Panc1 (cell line): ENCODE results near the gene ELOVL2. TPM values are rescaled to one million over a fixed set of nuclear protein-coding genes. Genes with fewer than 3 reads are reported as not detected.

Experiments used
- ATAC-seq: fragments of 200-7000 bp; cut with Tn5 transposase; 2 replicates; pipeline ENCODE4 v1.9.1; 2020; ENCODE audit warnings: mild to moderate bottlenecking, moderate library complexity
- BruUV-seq: library from RNA; stranded (reverse); fragments of 400-500 nt; replicated peaks from 2 replicates; lab custom pipeline; 2021; lab: Mats Ljungman, UMichigan
- CTCF ChIA-PET: fragments of 300-600 bp; sonication (Branson Sonifier 250); formaldehyde crosslinking; loops from one replicate; lab custom pipeline; 2022; ENCODE audit warnings: antibody characterized with exemption; lab: Charles Lee
- POLR2A ChIA-PET: fragments of 300-600 bp; sonication (Branson Sonifier 250); formaldehyde crosslinking; loops from one replicate; lab custom pipeline; 2022; ENCODE audit warnings: antibody characterized with exemption; lab: Charles Lee
- DNase-seq: peaks from one replicate; pipeline ENCODE4 v3.0.0-alpha.2; 2010; ENCODE audit warnings: low read depth, low spot score
- H3K27ac ChIP-seq: 2 replicates; pipeline ENCODE4 v1.5.1; 2011; ENCODE audit warnings: mild to moderate bottlenecking, low read length, inconsistent platforms
- H3K27me3 ChIP-seq: fragments of 200-500 bp; sonication (Bioruptor generic); 2 replicates; pipeline ENCODE4 v1.6.0; 2014; ENCODE audit warnings: low read length, inconsistent platforms; ENCODE audit not compliant: control insufficient read depth, insufficient read depth
- H3K36me3 ChIP-seq: fragments of 200-500 bp; sonication (Bioruptor generic); 2 replicates; pipeline ENCODE4 v1.5.1; 2014; ENCODE audit warnings: inconsistent platforms, mild to moderate bottlenecking, low read length, moderate library complexity; ENCODE audit not compliant: control insufficient read depth, insufficient read depth
- H3K4me1 ChIP-seq: 2 replicates; pipeline ENCODE4 v1.5.1; 2011; ENCODE audit warnings: inconsistent platforms, mild to moderate bottlenecking, low read length, moderate library complexity; ENCODE audit not compliant: control insufficient read depth, insufficient read depth
- H3K4me3 ChIP-seq, 2 experiments: 2 replicates each; pipeline ENCODE4 v1.5.1; 2011 to 2012; ENCODE audit warnings: low read depth in 2 of 2, low read length in 2 of 2, mild to moderate bottlenecking in 2 of 2, inconsistent platforms in 1 of 2, moderate library complexity in 1 of 2
- H3K9me3 ChIP-seq: fragments of 200-500 bp; sonication (Bioruptor generic); 2 replicates; pipeline ENCODE4 v1.5.1; 2014; ENCODE audit warnings: low read depth, mild to moderate bottlenecking, inconsistent platforms, low read length, moderate library complexity; ENCODE audit not compliant: control insufficient read depth, insufficient read depth
- CTCF ChIP-seq: fragments of 450-650 bp; IDR thresholded peaks from 2 replicates; pipeline ENCODE4 v1.5.1; 2017; ENCODE audit warnings: mild to moderate bottlenecking
- POLR2AphosphoS5 ChIP-seq: IDR thresholded peaks from 2 replicates; pipeline ENCODE4 v1.6.1; 2012; ENCODE audit warnings: mild to moderate bottlenecking, low read depth, low read length, moderate library complexity
- REST ChIP-seq, 2 experiments: IDR thresholded peaks; 2 replicates each; pipeline ENCODE4 v1.6.1; 2011 to 2012; ENCODE audit warnings: low read depth in 2 of 2, control low read depth in 1 of 2, low read length in 1 of 2, mild to moderate bottlenecking in 1 of 2, moderate library complexity in 1 of 2; ENCODE audit not compliant: insufficient read depth in 1 of 2
- SIN3A ChIP-seq: IDR thresholded peaks from 2 replicates; pipeline ENCODE4 v1.6.1; 2012; ENCODE audit warnings: low read depth, mild to moderate bottlenecking, low read length, moderate library complexity, borderline replicate concordance; ENCODE audit not compliant: insufficient read depth
- TCF7L2 ChIP-seq: IDR thresholded peaks from 2 replicates; pipeline ENCODE4 v1.6.1; 2011; ENCODE audit warnings: mild to moderate bottlenecking, low read depth, low read length, inconsistent platforms
- in situ Hi-C: cut with HindIII; loops from 2 replicates; pipeline ENCODE4 v1.10.0; 2016; ENCODE audit warnings: low sequenced_read_pairs, low pct_unique_long_range_greater_than_20kb
- intact Hi-C: fragments of 100-400 bp; cut with micrococcal nuclease; formaldehyde crosslinking; loops from one replicate; pipeline ENCODE4 v1.10.0; 2022; ENCODE audit not compliant: unreplicated experiment
- total RNA-seq: library from RNA; stranded (reverse); gene quantifications from one replicate; pipeline ENCODE4 v1.2.1, GENCODE V29; 2021; ENCODE audit not compliant: unreplicated experiment

Gene ELOVL2
- total RNA-seq, 1 experiment from 2014 or later = 27.8 TPM

GRCh38 chr6:11017090-11017489 lies 27.0 kb downstream of the ELOVL2 start:
- BruUV-seq = no TSS peak
- in situ Hi-C loops = no loop called here

GRCh38 chr6:11016452-11016851 lies 27.7 kb downstream of the ELOVL2 start:
- CTCF ChIA-PET = no interaction called here
- ATAC-seq (no peak), DNase-seq (no peak)
- Histone ChIP-seq H3K36me3 (no peaks in the 10 kb centered on the region), H3K4me3 (no peak overlapping the region), H3K4me1 (peaks cover 15% of the 10 kb centered on the region), H3K27me3 (no peaks in the 10 kb centered on the region), H3K9me3 (no peaks in the 10 kb centered on the region), H3K27ac (no peak overlapping the region)
- POLR2A ChIA-PET = no interaction called here
- in situ Hi-C loops (no loop called here), intact Hi-C loops (no loop called here)
- TF ChIP-seq CTCF = no peak
- no peak for TF ChIP-seq SIN3A
- no peak for TF ChIP-seq REST (IDR thresholded peaks at IDR 0.05; ENCODE audit: insufficient read depth in 1 of 2, low read depth in 2 of 2, low read length in 1 of 2)
- TF ChIP-seq TCF7L2 = no peak
- TF ChIP-seq POLR2AphosphoS5 = no peak
- BruUV-seq = no TSS peak

More at GRCh38 chr6:11017090-11017489, 27.0 kb downstream of the ELOVL2 start:
- ATAC-seq = no peak
- H3K4me3 ChIP-seq = no peak overlapping the region
- intact Hi-C loops = no loop called here
- no peak overlapping the region for H3K27ac ChIP-seq
- no peaks in the 10 kb centered on the region for H3K27me3 ChIP-seq
- CTCF ChIA-PET = no interaction called here
- H3K9me3 ChIP-seq = no peaks in the 10 kb centered on the region
- H3K4me1 ChIP-seq = peaks cover 13% of the 10 kb centered on the region
- DNase-seq = no peak
- H3K36me3 ChIP-seq = no peaks in the 10 kb centered on the region
- TF ChIP-seq POLR2AphosphoS5 = no peak
- no peak for TF ChIP-seq CTCF
- no peak for TF ChIP-seq TCF7L2
- TF ChIP-seq REST (IDR thresholded peaks at IDR 0.05; ENCODE audit: insufficient read depth in 1 of 2, low read depth in 2 of 2, low read length in 1 of 2) = no peak
- no peak for TF ChIP-seq SIN3A
- POLR2A ChIA-PET = no interaction called here
